ENCODE measurements around the gene BABAM2. TPM values are rescaled to one million over a fixed set of nuclear protein-coding genes. Genes with fewer than 3 reads are reported as not detected.

Gene BABAM2
- total RNA-seq, 6 experiments from 2014 or later = 17.1 to 39.4 (median 25.5) TPM

DNA sequence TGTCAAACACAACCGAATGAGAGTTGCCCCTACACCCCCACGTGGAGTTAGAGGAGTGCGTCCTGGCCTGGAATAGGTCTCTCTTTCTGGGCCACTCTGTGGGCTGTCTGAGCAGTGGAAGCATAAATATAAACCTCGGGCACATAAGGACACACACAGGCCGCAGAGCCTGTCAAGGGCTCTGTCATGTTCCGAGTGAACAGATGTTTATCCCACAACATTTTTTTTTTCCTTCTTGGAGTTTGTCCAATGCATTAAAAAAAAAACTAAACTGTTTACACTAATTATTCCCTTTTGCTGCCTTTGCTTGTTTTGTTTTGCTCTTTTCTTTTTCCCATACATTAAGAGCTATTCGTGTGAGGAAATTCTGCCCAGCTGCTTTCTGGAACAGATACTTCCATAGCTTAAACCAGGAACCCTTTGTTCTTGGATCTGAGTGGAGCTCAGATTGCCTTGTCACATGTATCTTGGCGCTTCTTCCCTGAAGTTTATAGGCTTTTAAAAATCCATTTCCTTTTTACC lies 273.8 kb downstream of the BABAM2 start:
- WGBS (ENCODE audit: insufficient coverage, low coverage, low lambda C conversion rate, missing lambda C conversion rate) = 67% methylated on average over 7 of the region's 8 CpGs
- ATAC-seq (no peak), DNase-seq (no peak)
- Histone ChIP-seq H3K36me3 (no peaks in the 10 kb centered on the region), H3K4me1 (peaks cover 0 to 14% (median 0%) of the 10 kb centered on the region in 4 donors), H3K4me3 (no peak overlapping the region), H3K9me3 (no peaks in the 10 kb centered on the region), H3K27me3 (no peaks in the 10 kb centered on the region), H3K27ac (no peak overlapping the region)
- intact Hi-C loops (cut with DNase I) = no loop called here
- no peak for TF ChIP-seq POLR2A (IDR thresholded peaks at IDR 0.05)
- no peak for TF ChIP-seq CTCF (IDR thresholded peaks at IDR 0.05)

GRCh38 chr2:28165087-28165635 lies 274.6 kb downstream of the BABAM2 start:
- Histone ChIP-seq H3K9me3 (no peaks in the 10 kb centered on the region), H3K4me3 (no peak overlapping the region), H3K27me3 (no peaks in the 10 kb centered on the region), H3K27ac (no peak overlapping the region), H3K4me1 (peaks cover 0 to 14% (median 0%) of the 10 kb centered on the region in 4 donors), H3K36me3 (no peaks in the 10 kb centered on the region)
- no peak for ATAC-seq
- intact Hi-C loops (cut with DNase I) = no loop called here
- TF ChIP-seq CTCF (IDR thresholded peaks at IDR 0.05) (no peak), POLR2A (IDR thresholded peaks at IDR 0.05) (no peak)
- no peak for DNase-seq
- 81% methylated on average over 5 of the region's 5 CpGs for WGBS (ENCODE audit: insufficient coverage, low coverage, low lambda C conversion rate, missing lambda C conversion rate)

DNA sequence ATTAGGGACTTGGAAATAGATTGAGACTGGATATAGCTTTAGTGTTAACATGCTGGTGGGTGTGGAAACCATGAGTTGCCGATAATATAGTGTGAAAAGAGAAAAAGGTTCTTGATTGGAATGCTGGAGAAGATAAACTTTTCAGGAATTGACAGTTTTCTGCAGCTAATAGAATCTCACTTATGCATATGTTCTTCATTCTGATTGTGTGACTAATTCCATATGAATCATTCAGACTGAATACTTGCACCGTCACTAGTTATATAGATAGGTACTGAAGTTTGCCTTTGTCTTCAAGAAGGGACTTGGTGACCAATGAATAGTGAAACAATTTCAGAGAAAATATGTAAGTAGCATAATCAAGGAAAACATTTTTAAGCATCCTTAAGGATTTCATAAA lies 276.4 kb downstream of the BABAM2 start:
- no peak for ATAC-seq
- H3K27ac ChIP-seq = no peak overlapping the region
- H3K9me3 ChIP-seq = no peaks in the 10 kb centered on the region
- H3K27me3 ChIP-seq = no peaks in the 10 kb centered on the region
- H3K4me3 ChIP-seq = no peak overlapping the region
- peaks cover 0 to 8% (median 0%) of the 10 kb centered on the region in 4 donors for H3K4me1 ChIP-seq
- no peaks in the 10 kb centered on the region for H3K36me3 ChIP-seq
- 100% methylated on average over 2 of the region's 2 CpGs for WGBS (ENCODE audit: insufficient coverage, low coverage, low lambda C conversion rate, missing lambda C conversion rate)
- DNase-seq = no peak
- intact Hi-C loops (cut with DNase I) = no loop called here
- TF ChIP-seq CTCF (IDR thresholded peaks at IDR 0.05) (no peak), POLR2A (IDR thresholded peaks at IDR 0.05) (no peak)

GRCh38 chr2:28168376-28168775 lies 277.8 kb downstream of the BABAM2 start:
- Histone ChIP-seq H3K9me3 (no peaks in the 10 kb centered on the region), H3K4me1 (peaks cover 0 to 1% (median 0%) of the 10 kb centered on the region in 4 donors), H3K4me3 (no peak overlapping the region), H3K27ac (no peak overlapping the region), H3K27me3 (no peaks in the 10 kb centered on the region), H3K36me3 (no peaks in the 10 kb centered on the region)
- WGBS (ENCODE audit: insufficient coverage, low coverage, low lambda C conversion rate, missing lambda C conversion rate) = 90% methylated on average over 5 of the region's 5 CpGs
- DNase-seq = no peak
- ATAC-seq = no peak
- TF ChIP-seq CTCF (IDR thresholded peaks at IDR 0.05) = no peak
- no peak for TF ChIP-seq POLR2A (IDR thresholded peaks at IDR 0.05)
- intact Hi-C loops (cut with DNase I) = no loop called here

Measured in right lobe of liver (tissue), 6 donors.